HG03460 (cell line): ENCODE results near the gene CHST10.

ENCODE experiments used
- ATAC-seq: cut with Tn5 transposase; IDR thresholded peaks from one replicate; pipeline ENCODE4 v1.9.1; 2021; ENCODE audit not compliant: unreplicated experiment

Gene CHST10

DNA sequence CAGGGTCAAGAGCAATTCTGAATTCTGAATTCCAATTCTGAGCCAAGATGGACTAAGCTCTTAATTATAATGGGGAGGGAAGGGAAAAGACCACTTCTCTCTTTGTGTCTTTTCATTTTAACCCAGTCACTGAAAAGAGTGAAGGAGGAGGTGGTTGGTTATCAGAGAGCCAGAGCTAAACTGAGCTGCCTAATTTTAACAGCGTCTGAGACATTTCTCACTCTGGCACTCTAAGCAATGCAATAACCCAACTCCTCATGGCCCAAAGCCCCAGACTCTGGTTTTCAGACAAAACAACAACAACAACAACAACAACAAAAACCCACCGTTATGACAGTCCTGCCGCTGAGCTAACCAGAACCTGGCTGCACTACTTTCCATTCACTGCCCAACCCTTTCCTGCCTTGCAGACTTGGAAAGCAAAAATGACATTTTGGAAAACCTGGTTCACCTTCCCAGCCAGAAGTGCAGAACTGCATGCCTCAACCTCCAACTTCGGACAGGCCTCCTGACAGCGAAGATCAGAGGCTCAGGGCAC, 1.0 kb downstream of the CHST10 start:
- no peak for ATAC-seq

DNA sequence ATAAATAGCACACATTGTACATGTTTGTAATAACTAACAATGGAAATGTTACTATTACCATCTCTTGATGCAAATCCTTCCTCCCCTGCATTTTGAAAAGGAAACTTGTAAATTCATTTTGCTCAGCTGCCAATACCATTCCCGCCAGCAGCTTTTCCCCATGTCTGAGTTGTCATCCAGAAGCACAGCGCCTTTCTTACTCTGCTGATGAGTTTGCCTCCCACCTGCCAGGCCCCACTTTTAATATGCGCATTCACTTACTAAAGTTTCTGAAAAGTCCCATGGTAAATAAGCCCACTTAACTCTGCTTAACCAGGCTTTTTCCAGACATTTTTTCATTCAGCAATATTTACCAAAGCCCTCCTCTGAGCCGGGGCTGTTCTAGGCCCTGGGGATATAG, 3.9 kb downstream of the CHST10 start:
- ATAC-seq: no peak

- ATAC-seq: no peak
Measured at GRCh38 chr2:100412881-100413321, 4.6 kb downstream of the CHST10 start.

DNA sequence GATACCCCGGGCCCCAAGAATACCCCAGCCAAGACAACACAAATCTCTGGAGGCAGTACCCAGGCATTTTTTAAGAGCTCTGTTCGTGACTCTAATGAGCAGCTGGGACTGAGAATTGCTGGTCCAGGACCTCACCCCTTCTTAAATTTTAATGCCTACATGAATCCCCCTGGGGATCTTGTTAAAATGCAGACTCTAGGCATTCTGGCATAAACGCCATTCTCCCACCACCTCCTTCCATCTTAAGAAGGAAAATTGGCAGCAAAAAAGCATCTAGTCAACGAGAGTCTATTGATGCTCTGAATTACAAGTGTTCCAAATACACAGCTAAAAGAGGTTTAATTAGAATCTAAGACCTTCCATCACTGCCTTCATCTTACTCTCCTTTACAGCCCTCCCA, 5.0 kb downstream of the CHST10 start:
- ATAC-seq: no peak

DNA sequence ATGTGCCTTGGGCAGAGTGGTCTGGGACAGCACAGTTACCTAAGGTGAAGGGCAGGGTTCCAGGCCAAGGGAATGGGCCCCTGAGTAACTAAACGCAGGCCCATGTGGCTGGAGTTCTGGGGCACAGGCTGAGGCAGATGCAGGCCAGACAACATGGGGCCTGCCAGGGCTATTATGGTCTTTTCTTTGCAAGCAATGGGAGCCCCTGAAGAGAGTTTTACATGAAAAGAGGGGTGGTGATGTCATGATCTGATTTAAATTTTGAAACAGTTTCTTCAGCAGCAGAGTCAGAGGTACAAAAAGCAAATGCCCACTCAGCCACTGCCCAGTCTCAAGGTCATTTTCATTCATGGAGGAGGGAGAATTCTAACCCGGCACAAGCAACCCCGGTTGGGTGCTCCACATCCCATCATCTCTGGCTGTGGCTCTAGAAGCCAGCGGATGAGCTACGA, 5.6 kb downstream of the CHST10 start:
- ATAC-seq: no peak

DNA sequence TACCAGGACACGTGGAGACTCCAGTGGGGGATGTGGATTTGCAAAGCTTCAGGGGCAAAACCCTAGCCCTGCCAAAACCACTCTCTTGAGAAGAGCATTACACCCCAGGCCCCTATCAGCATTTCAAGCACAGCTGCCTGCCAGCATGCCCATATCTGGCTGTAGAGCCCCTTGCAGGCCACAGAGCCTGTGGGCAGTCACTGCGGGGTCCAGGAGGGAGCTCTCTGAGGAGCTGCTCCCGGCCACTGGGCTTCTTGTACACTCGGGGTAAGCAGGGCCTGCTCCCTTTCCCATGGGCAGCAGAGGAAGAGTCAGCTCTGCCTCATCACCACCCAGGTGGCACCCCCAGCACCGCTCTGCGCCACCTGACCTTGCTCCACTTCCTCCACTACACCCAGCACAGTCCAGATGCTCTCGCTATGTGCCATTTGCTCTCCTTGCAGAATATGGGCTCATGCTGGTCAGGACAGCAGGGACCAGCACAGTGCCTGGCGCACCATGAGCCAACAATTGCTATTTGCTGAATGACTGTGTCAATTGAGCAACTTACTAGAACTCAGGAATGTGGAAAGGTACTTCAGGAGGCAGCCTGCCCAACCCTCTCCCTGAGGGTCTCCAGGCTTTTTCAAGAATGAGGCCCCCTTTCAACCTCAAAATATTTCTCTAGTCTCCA, 7.4 kb downstream of the CHST10 start:
- ATAC-seq: no peak

DNA sequence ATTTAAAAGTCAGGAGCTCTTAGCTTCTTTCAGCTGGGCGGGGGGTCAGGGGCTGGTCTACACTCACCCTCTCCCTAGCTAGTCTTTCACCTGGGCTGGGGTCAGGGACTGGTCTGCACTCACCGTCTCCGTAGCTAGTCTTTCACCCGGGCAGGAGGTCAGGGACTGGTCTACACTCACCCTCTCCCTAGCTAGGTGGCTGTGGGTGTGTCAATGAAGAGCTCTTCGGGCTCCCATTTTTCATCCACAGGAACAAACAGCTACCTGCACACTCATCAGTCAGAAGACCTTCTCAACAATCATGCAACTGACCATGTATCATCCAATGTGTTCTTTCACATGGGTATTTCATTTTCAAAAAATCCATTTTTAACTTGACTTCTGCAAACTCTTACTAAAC, 8.0 kb downstream of the CHST10 start:
- ATAC-seq: no peak

- no peak for ATAC-seq
Measured at GRCh38 chr2:100408941-100409340, 8.5 kb downstream of the CHST10 start.

GRCh38 chr2:100408104-100408503, 9.4 kb downstream of the CHST10 start:
- ATAC-seq: no peak

- no peak for ATAC-seq
Measured at GRCh38 chr2:100407563-100407962, 9.9 kb downstream of the CHST10 start.

DNA sequence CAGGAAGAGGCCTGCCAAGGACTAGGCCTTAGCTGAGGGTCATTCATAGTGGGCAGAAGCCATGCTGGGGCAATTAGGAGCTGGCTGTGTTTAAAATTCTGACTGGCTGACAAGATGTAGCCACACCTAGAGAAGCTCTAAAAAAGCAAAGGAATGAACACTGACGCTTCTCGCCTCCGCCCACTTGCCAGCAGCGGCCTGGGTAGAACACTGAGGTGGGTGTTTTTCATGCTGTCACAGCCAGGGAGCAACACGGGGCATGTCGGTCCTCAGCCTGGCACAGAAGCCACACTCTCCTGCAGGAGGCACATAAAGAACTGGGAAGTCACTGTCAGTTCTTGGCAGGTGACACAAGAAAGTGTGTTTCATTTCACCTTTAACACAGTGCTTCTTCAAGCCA, 10.4 kb downstream of the CHST10 start:
- no peak for ATAC-seq

GRCh38 chr2:100406120-100406508, 11.4 kb downstream of the CHST10 start:
- no peak for ATAC-seq

DNA sequence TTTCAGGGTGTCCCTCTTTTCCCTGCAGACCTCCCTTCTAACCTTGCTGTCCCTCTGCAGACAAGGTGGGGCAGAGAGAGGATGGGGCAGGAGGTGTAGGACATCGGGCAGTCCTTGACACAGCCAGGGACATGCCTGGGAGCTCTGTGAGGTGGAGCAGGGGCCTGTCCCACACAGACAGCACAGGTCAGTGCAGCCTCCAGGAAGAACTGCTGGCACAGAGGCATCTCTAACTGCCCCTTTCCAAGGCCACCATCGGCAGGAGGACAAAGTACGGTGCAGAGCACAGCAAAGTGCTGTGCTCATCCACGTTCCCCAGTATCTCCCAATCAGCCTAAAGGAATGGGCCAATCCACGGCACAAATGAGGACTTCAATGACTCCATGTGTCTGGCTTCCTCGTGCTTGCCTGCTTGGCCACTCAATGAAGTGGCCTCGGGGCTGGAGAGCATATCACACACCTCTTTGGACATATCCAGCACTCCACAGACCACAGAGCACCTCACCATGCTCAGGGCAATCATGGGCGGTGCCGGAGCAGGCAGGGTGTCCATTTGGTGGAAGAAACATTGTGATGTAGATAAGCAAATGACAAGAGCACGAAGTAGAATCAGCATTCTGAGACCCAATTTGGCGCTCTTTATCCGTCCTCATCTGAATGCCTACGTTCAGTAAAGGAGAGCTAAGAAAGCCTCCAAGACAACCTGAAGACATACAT, 11.9 kb downstream of the CHST10 start:
- no peak for ATAC-seq

- no peak for ATAC-seq
Measured at GRCh38 chr2:100404411-100404810, 13.1 kb downstream of the CHST10 start.

- ATAC-seq: no peak
Measured at GRCh38 chr2:100403722-100404121, 13.7 kb downstream of the CHST10 start.

DNA sequence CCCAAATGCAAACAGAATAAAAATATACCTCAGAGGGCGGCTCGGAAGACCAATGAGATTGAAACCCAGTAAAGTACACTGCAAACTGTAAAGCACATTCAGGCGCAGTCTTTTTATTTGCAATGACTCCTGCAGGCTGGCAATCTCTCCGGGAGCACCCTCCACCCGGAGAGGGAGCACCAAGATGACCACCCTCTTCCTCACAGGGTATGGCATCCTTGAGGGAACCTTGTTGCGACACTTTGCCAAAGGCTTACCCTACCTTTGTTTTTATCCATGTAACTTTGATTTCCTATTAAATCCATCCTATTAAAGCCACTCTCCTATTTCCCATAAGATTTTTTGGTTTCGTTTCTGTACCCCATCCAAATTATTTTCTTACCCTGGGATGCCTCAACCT, 16.2 kb downstream of the CHST10 start:
- ATAC-seq: no peak

- no peak for ATAC-seq
Measured at GRCh38 chr2:100399714-100400113, 17.8 kb downstream of the CHST10 start.

- ATAC-seq: no peak
Measured at GRCh38 chr2:100397976-100398375, 19.5 kb downstream of the CHST10 start.

GRCh38 chr2:100397118-100397860, 20.2 kb downstream of the CHST10 start:
- no peak for ATAC-seq

GRCh38 chr2:100396483-100396882, 21.0 kb downstream of the CHST10 start:
- no peak for ATAC-seq

DNA sequence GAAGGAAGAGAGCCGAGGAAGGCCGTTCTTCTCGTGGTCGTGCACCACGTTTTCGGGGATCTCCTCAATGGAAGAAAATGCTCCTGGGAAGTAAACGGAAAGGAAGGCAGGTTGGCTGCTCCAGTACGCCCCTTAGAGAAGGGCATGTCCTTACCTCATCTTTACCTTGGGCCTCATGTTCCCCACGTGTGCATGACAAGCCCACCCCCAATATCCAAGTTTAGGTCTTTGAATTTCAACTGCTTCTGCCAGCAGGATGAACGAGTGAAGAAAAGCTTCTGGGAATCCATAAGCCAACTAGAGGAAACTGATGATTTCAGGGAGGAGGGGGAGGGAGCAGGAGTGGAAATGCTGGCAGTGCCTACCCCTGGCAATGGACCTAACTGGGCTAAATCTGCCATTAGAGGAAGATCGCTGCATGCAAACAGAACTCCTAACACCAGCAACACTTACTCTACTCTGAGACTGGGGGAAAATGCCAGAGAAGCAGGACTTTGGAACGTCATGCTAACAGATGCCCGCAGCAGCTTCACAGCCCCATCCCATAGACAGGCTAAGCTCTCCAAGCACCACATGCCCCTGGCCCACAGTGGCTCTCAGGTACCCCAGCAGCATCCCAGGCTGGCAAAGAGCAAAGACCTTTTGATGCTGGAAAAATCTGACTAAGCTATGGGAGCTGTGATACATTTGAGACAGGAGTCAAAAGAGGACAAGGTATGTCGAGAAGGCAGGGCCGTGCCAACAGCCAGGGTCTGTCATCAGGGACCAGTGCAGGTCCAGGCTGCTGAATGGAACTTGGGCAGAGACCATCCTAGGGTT, 21.7 kb downstream of the CHST10 start:
- ATAC-seq: no peak
